ENCODE results near the gene MATR3. TPM values are rescaled to one million over a fixed set of nuclear protein-coding genes. Genes with fewer than 3 reads are reported as not detected.
"Not testable (repeated sequence)": the region's sequence is repeated elsewhere in the genome, so short reads cannot be mapped to it uniquely, and the experiment has no call there.

MATR3 gene
- total and polyA plus RNA-seq, 7 experiments from 2014 or later: 219 to 379 (median 291) TPM

- Histone ChIP-seq H3K4me3 (ENCODE audit: low read length) (no peak overlapping the region), H3K27me3 (ENCODE audit: control insufficient read depth in 2 of 2, insufficient read depth in 2 of 2, low read length in 2 of 2) (no peaks in the 10 kb centered on the region), H3K27ac (ENCODE audit: low read depth, low read length) (no peak overlapping the region), H3K9me3 (ENCODE audit: control insufficient read depth in 2 of 3, low read length in 3 of 3) (no peaks in the 10 kb centered on the region), H3K4me1 (ENCODE audit: control insufficient read depth in 2 of 2, insufficient read depth in 2 of 2, low read length in 2 of 2) (no peaks in the 10 kb centered on the region), H3K36me3 (ENCODE audit: control insufficient read depth in 2 of 3, insufficient read depth in 3 of 3, low read length in 3 of 3) (no peaks in the 10 kb centered on the region)
- Mint-ChIP-seq H3K4me3 (no peak overlapping the region), H3K27me3 (peaks cover 0 to 28% (median 14%) of the 10 kb centered on the region in 5 donors), H3K36me3 (no peaks in the 10 kb centered on the region), H3K4me1 (peaks cover 4 to 13% (median 6%) of the 10 kb centered on the region in 7 donors), H3K9me3 (peaks cover 0 to 3% (median 0%) of the 10 kb centered on the region in 11 donors), H3K27ac (peak overlapping the region in 2 of 9 donors; percentile 42 to 64)
- no peak for ATAC-seq
- ChIA-PET POLR2A (no interaction called here), CTCF (interaction anchor here (1.4 kb wide), 1 partner anchor 721 kb away, joined by 6 read pairs; the partner anchor contains the start of gene ETF1)
- no peak for DNase-seq
- intact Hi-C loops (cut with micrococcal nuclease): loop anchor here (2.0 kb wide), 5 partner anchors 393 to 1085 kb away; partner anchors contain the start of genes BRD8 (in 1 of the 2) and KIF20A (in 1 of the 2)
Observed at GRCh38 chr5:139263946-139264345, 29.6 kb upstream of the MATR3 start.

GRCh38 chr5:139265001-139265400 is 28.5 kb upstream of the MATR3 start:
- POLR2A ChIA-PET: no interaction called here
- Mint-ChIP-seq H3K27me3 (peaks cover 0 to 20% (median 7%) of the 10 kb centered on the region in 5 donors), H3K4me1 (peaks cover 4 to 13% (median 6%) of the 10 kb centered on the region in 7 donors), H3K36me3 (no peaks in the 10 kb centered on the region), H3K4me3 (no peak overlapping the region), H3K27ac (no peak overlapping the region), H3K9me3 (peaks cover 0 to 3% (median 0%) of the 10 kb centered on the region in 11 donors)
- CTCF ChIA-PET: no interaction called here
- Histone ChIP-seq H3K36me3 (ENCODE audit: control insufficient read depth in 2 of 3, insufficient read depth in 3 of 3, low read length in 3 of 3) (no peaks in the 10 kb centered on the region), H3K9me3 (ENCODE audit: control insufficient read depth in 2 of 3, low read length in 3 of 3) (no peaks in the 10 kb centered on the region), H3K27me3 (ENCODE audit: control insufficient read depth in 2 of 2, insufficient read depth in 2 of 2, low read length in 2 of 2) (no peaks in the 10 kb centered on the region), H3K4me3 (ENCODE audit: low read length) (no peak overlapping the region), H3K27ac (ENCODE audit: low read depth, low read length) (no peak overlapping the region), H3K4me1 (ENCODE audit: control insufficient read depth in 2 of 2, insufficient read depth in 2 of 2, low read length in 2 of 2) (no peaks in the 10 kb centered on the region)
- ATAC-seq (no peak), DNase-seq (no peak)
- intact Hi-C loops (cut with micrococcal nuclease): no loop called here

GRCh38 chr5:139266236-139266635 is 27.3 kb upstream of the MATR3 start:
- H3K27ac ChIP-seq (ENCODE audit: low read depth, low read length): no peak overlapping the region
- H3K9me3 Mint-ChIP-seq: peaks cover 0 to 2% (median 0%) of the 10 kb centered on the region in 11 donors
- no peaks in the 10 kb centered on the region for H3K27me3 ChIP-seq (ENCODE audit: control insufficient read depth in 2 of 2, insufficient read depth in 2 of 2, low read length in 2 of 2)
- H3K9me3 ChIP-seq (ENCODE audit: control insufficient read depth in 2 of 3, low read length in 3 of 3): no peaks in the 10 kb centered on the region
- no peaks in the 10 kb centered on the region for H3K4me1 ChIP-seq (ENCODE audit: control insufficient read depth in 2 of 2, insufficient read depth in 2 of 2, low read length in 2 of 2)
- CTCF ChIA-PET: no interaction called here
- intact Hi-C loops (cut with micrococcal nuclease): no loop called here
- POLR2A ChIA-PET: no interaction called here
- ATAC-seq (no peak), DNase-seq (no peak)
- no peak overlapping the region for H3K27ac Mint-ChIP-seq
- no peaks in the 10 kb centered on the region for H3K36me3 Mint-ChIP-seq
- peaks cover 3 to 13% (median 6%) of the 10 kb centered on the region in 7 donors for H3K4me1 Mint-ChIP-seq
- H3K36me3 ChIP-seq (ENCODE audit: control insufficient read depth in 2 of 3, insufficient read depth in 3 of 3, low read length in 3 of 3): no peaks in the 10 kb centered on the region
- H3K4me3 Mint-ChIP-seq: no peak overlapping the region
- no peak overlapping the region for H3K4me3 ChIP-seq (ENCODE audit: low read length)
- peaks cover 0 to 8% (median 0%) of the 10 kb centered on the region in 5 donors for H3K27me3 Mint-ChIP-seq

- no peaks in the 10 kb centered on the region for H3K36me3 Mint-ChIP-seq
- POLR2A ChIA-PET: no interaction called here
- Histone ChIP-seq H3K4me3 (ENCODE audit: low read length) (no peak overlapping the region), H3K36me3 (ENCODE audit: control insufficient read depth in 2 of 3, insufficient read depth in 3 of 3, low read length in 3 of 3) (no peaks in the 10 kb centered on the region), H3K4me1 (ENCODE audit: control insufficient read depth in 2 of 2, insufficient read depth in 2 of 2, low read length in 2 of 2) (peaks cover 3 to 4% of the 10 kb centered on the region in 2 donors), H3K27ac (ENCODE audit: low read depth, low read length) (no peak overlapping the region), H3K27me3 (ENCODE audit: control insufficient read depth in 2 of 2, insufficient read depth in 2 of 2, low read length in 2 of 2) (no peaks in the 10 kb centered on the region), H3K9me3 (ENCODE audit: control insufficient read depth in 2 of 3, low read length in 3 of 3) (no peaks in the 10 kb centered on the region)
- DNase-seq: no peak
- peaks cover 0 to 5% (median 0%) of the 10 kb centered on the region in 5 donors for H3K27me3 Mint-ChIP-seq
- CTCF ChIA-PET: no interaction called here
- H3K27ac Mint-ChIP-seq: no peak overlapping the region
- no peak overlapping the region for H3K4me3 Mint-ChIP-seq
- intact Hi-C loops (cut with micrococcal nuclease): no loop called here
- peaks cover 6 to 15% (median 11%) of the 10 kb centered on the region in 7 donors for H3K4me1 Mint-ChIP-seq
- no peak for ATAC-seq
- H3K9me3 Mint-ChIP-seq: peaks cover 0 to 2% (median 0%) of the 10 kb centered on the region in 11 donors
Observed at GRCh38 chr5:139267481-139267880, 26.1 kb upstream of the MATR3 start.

GRCh38 chr5:139268364-139269202 is 25.0 kb upstream of the MATR3 start:
- no peak for DNase-seq
- peaks cover 16 to 26% (median 19%) of the 10 kb centered on the region in 7 donors for H3K4me1 Mint-ChIP-seq
- Histone ChIP-seq H3K27me3 (ENCODE audit: control insufficient read depth in 2 of 2, insufficient read depth in 2 of 2, low read length in 2 of 2) (no peaks in the 10 kb centered on the region), H3K4me3 (ENCODE audit: low read length) (no peak overlapping the region), H3K4me1 (ENCODE audit: control insufficient read depth in 2 of 2, insufficient read depth in 2 of 2, low read length in 2 of 2) (peaks cover 13 to 15% of the 10 kb centered on the region in 2 donors), H3K27ac (ENCODE audit: low read depth, low read length) (no peak overlapping the region), H3K9me3 (ENCODE audit: control insufficient read depth in 2 of 3, low read length in 3 of 3) (no peaks in the 10 kb centered on the region), H3K36me3 (ENCODE audit: control insufficient read depth in 2 of 3, insufficient read depth in 3 of 3, low read length in 3 of 3) (no peaks in the 10 kb centered on the region)
- peak overlapping the region in 1 of 9 donors; percentile 5 for H3K27ac Mint-ChIP-seq
- peaks cover 0 to 5% (median 0%) of the 10 kb centered on the region in 5 donors for H3K27me3 Mint-ChIP-seq
- CTCF ChIA-PET: no interaction called here
- POLR2A ChIA-PET: interaction anchor here (0.7 kb wide), 1 partner anchor 25 kb away, joined by 3 read pairs; the partner anchor contains the start of gene MATR3
- ATAC-seq: no peak
- H3K9me3 Mint-ChIP-seq: peaks cover 0 to 2% (median 0%) of the 10 kb centered on the region in 11 donors
- no peaks in the 10 kb centered on the region for H3K36me3 Mint-ChIP-seq
- intact Hi-C loops (cut with micrococcal nuclease): no loop called here
- no peak overlapping the region for H3K4me3 Mint-ChIP-seq

- ATAC-seq; H3K4me3 ChIP-seq (ENCODE audit: low read length); CTCF ChIA-PET; H3K36me3 Mint-ChIP-seq; DNase-seq; H3K27ac ChIP-seq (ENCODE audit: low read depth, low read length); H3K9me3 Mint-ChIP-seq; H3K27me3 ChIP-seq (ENCODE audit: control insufficient read depth in 2 of 2, insufficient read depth in 2 of 2, low read length in 2 of 2); H3K4me3 Mint-ChIP-seq; H3K9me3 ChIP-seq (ENCODE audit: control insufficient read depth in 2 of 3, low read length in 3 of 3); H3K27ac Mint-ChIP-seq; H3K27me3 Mint-ChIP-seq; H3K36me3 ChIP-seq (ENCODE audit: control insufficient read depth in 2 of 3, insufficient read depth in 3 of 3, low read length in 3 of 3): not testable (repeated sequence)
- intact Hi-C loops (cut with micrococcal nuclease): loop anchor here (5.0 to 10.0 kb wide), 3 partner anchors 72 to 904 kb away; partner anchors contain the start of genes CYSTM1 (in 1 of the 2) and PAIP2 (in 1 of the 2)
- POLR2A ChIA-PET: interaction anchor here (0.6 kb wide), 2 partner anchors 29 to 695 kb away, joined by 3 read pairs; no protein-coding TSS in a partner anchor
- H3K4me1 ChIP-seq (ENCODE audit: control insufficient read depth in 2 of 2, insufficient read depth in 2 of 2, low read length in 2 of 2): peaks cover 25 to 27% of the 10 kb centered on the region in 2 donors
- H3K4me1 Mint-ChIP-seq: peaks cover 29 to 39% (median 34%) of the 10 kb centered on the region in 7 donors
Observed at GRCh38 chr5:139270718-139271117, 22.8 kb upstream of the MATR3 start.
